HG03095 (cell line): ENCODE results near the gene NDRG3.
A peak's percentile ranks its signal among the peaks of the same experiment; 100 is the strongest.

Experiments used
- ATAC-seq: cut with Tn5 transposase; IDR thresholded peaks from one replicate; pipeline ENCODE4 v1.9.1; 2021; ENCODE audit warnings: moderate library complexity; ENCODE audit not compliant: unreplicated experiment

Gene NDRG3

GRCh38 chr20:36745927-36746659 is at the start of gene NDRG3:
TSS of gene NDRG3 (minus strand) at chr20:36746090. CDS start at chr20:36721735, 24,355 bp downstream.
- ATAC-seq: peak; percentile 92

- no peak for ATAC-seq
These were observed 48.2 kb upstream of the NDRG3 start for GRCh38 chr20:36794116-36794474.

- no peak for ATAC-seq
These were observed 47.6 kb upstream of the NDRG3 start for GRCh38 chr20:36793294-36794115.

DNA sequence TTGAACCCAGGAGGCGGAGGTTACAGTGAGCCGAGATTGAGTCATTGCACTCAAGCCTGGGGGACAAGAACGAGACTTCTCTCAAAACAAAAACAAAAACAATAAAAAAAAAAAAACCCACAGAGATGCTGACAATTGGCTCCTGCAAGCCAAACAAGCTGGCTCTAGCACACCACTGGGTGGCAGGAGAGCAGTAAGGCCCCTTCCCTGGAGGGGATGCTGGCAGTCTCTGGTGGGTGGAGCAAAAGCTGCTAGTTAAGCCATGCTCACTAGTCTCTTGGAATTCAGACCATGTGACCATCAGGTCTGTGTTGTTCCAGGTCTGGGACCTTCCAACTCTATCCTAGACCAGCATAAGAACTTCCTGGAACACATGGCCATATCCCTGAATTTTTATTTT is 46.5 kb upstream of the NDRG3 start:
- no peak for ATAC-seq

DNA sequence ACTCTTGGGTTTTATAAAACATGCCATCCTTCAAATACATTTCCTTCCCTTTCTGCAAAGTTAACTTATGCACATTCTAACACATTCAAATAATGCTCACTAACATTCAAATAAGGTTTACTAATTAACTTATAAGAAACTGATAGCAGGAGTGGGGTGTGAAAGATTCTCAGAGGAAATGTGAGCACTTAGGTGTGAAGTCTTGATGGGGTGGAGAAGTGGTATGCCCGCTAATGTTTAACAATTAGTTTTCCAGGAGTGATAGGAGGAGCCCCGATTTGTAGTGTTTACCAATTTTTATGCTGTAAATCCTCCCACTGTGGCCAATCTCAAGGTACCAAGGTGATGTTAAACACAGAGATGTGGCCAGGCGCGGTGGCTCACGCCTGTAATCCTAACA is 46.0 kb upstream of the NDRG3 start:
- no peak for ATAC-seq

DNA sequence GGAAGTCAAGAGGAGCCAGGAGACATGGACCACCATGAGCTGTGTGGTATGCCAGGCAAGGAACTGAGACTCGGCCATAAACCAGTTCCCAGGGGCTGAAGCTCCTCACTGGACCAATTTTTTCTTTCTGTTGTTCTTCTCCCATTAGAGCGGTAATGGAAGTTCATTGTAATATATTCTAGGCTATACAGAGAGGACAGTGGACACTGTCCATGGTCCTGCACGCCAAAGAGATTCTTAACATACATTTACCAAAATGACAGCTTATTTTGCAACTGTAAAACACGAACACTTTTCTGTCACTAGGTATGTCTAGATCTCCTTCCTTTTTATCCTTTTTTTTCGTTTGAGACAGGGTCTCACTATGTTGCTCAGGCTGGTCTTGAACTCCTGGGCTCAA is 40.8 kb upstream of the NDRG3 start:
- no peak for ATAC-seq

- ATAC-seq: no peak
These were observed 40.4 kb upstream of the NDRG3 start for GRCh38 chr20:36786246-36786645.

GRCh38 chr20:36785308-36785707 is 39.4 kb upstream of the NDRG3 start:
- no peak for ATAC-seq

- ATAC-seq: no peak
These were observed 39.0 kb upstream of the NDRG3 start for GRCh38 chr20:36784900-36785299.

- no peak for ATAC-seq
These were observed 38.2 kb upstream of the NDRG3 start for GRCh38 chr20:36784116-36784515.

DNA sequence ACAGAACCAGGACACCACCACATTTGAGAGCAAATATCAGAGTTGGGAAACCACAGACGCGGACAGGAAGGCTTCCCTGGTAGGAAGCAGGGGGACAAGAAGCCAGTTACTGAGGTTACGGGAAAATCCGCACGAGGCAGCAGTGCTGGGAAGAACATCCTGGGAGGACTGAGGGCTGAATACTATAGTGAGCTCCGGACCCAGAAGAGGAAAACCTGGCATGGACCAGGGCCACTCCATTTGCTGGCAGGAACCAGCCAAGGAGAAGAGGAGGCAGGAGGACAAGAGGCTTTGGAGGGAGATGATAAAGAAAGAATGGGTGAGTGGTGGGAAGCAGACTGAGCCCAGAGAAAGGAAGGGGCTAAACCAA is 33.8 kb upstream of the NDRG3 start:
- ATAC-seq: no peak

- no peak for ATAC-seq
These were observed 33.2 kb upstream of the NDRG3 start for GRCh38 chr20:36778831-36779655.

DNA sequence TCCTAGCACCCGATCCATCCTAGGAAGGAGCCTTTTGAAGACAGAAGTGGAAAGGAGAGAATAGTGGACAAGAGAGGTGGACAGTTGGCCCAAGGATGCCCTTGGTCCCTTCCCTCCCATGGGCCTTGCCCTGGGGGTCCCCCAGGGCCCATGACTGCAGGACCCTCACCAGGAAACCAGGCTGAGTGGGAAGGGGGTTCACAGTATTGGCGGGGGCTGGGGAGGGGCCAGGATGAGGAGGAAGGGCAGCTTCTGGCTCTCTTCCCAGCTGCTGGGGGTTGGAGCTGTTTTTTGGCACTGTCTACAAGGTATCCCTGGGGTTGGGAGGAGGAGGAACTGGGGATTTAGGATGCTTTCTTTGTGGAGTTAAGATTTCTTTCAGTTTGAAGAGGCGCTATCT is 31.7 kb upstream of the NDRG3 start:
- ATAC-seq: no peak

GRCh38 chr20:36777167-36777566 is 31.3 kb upstream of the NDRG3 start:
- ATAC-seq: no peak

GRCh38 chr20:36775826-36776225 is 29.9 kb upstream of the NDRG3 start:
- ATAC-seq: no peak

GRCh38 chr20:36775196-36775595 is 29.3 kb upstream of the NDRG3 start:
- no peak for ATAC-seq

GRCh38 chr20:36773597-36774390 is 27.9 kb upstream of the NDRG3 start, which contains the start of gene DSN1:
TSS of gene DSN1 (minus strand) at chr20:36773763. CDS start at chr20:36771458, 2,305 bp downstream.
- peak; percentile 71 for ATAC-seq

DNA sequence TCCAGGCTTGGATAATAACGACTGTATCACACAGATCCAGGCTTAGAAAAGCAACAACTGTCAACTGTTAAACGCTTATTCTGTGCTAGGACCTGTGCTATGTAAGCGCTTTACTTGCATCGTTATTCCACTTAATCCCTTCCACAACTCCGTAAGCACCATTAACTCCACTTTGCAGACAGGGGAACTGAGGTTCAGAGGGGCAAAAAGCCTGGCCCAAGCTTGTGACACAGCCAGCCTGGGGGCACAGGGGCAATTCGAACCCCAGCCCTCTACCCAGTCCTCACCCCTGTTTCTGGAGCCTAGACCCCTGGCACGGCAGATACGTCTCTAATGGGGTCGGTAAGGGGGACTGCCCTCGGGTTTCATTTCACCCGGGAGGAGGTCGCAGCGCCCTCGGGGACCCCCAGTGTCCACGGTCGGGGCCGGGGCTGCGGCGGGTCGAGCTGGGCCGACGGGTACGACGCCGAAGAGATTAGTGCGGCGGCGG is 27.3 kb upstream of the NDRG3 start:
- ATAC-seq: no peak

GRCh38 chr20:36770680-36771079 is 24.8 kb upstream of the NDRG3 start:
- no peak for ATAC-seq

GRCh38 chr20:36768768-36769430 is 23.0 kb upstream of the NDRG3 start:
- no peak for ATAC-seq
